Endodermal cell (in vitro differentiated cells): ENCODE measurements around the gene MAPK8IP2. TPM values are rescaled to one million over a fixed set of nuclear protein-coding genes. Genes with fewer than 3 reads are reported as not detected.

Source experiments
- DNase-seq: peaks from one replicate; pipeline ENCODE4 v3.0.0-alpha.2; 2017
- H3K27ac ChIP-seq: 2 replicates; pipeline ENCODE4 v1.5.1; 2013; ENCODE audit warnings: mild to moderate bottlenecking, low read depth, low read length, moderate library complexity
- H3K27me3 ChIP-seq: 2 replicates; pipeline ENCODE4 v1.6.1; 2013; ENCODE audit warnings: mild to moderate bottlenecking, low read length, moderate library complexity; ENCODE audit not compliant: insufficient read depth, control insufficient read depth, poor library complexity, severe bottlenecking
- H3K36me3 ChIP-seq: 2 replicates; pipeline ENCODE4 v1.7.0; 2013; ENCODE audit warnings: mild to moderate bottlenecking, low read length, moderate library complexity; ENCODE audit not compliant: control insufficient read depth, insufficient read depth
- H3K4me1 ChIP-seq: one replicate; pipeline ENCODE4 v1.7.0; 2013; ENCODE audit warnings: low read length; ENCODE audit not compliant: control insufficient read depth, insufficient read depth
- H3K4me3 ChIP-seq: 2 replicates; pipeline ENCODE4 v1.5.1; 2013; ENCODE audit warnings: mild to moderate bottlenecking, low read length, moderate library complexity
- H3K9ac ChIP-seq: 2 replicates; pipeline ENCODE4 v1.6.1; 2013; ENCODE audit warnings: mild to moderate bottlenecking, low read length, moderate library complexity; ENCODE audit not compliant: poor library complexity, severe bottlenecking; ENCODE audit errors: extremely low read depth
- H3K9me3 ChIP-seq: 2 replicates; pipeline ENCODE4 v1.6.1; 2013; ENCODE audit warnings: mild to moderate bottlenecking, low read length, moderate library complexity; ENCODE audit not compliant: control insufficient read depth
- H3K27ac Mint-ChIP-seq: 2 replicates; pipeline ENCODE4 v1.8.0; 2020; ENCODE audit warnings: mixed read lengths
- H3K27me3 Mint-ChIP-seq: 2 replicates; pipeline ENCODE4 v1.8.0; 2021; ENCODE audit warnings: mild to moderate bottlenecking, mixed read lengths; ENCODE audit not compliant: insufficient read depth
- H3K36me3 Mint-ChIP-seq: 2 replicates; pipeline ENCODE4 v1.8.0; 2020; ENCODE audit warnings: low read depth, mixed read lengths
- H3K4me1 Mint-ChIP-seq: 2 replicates; pipeline ENCODE4 v1.8.0; 2020; ENCODE audit warnings: mixed read lengths
- H3K4me3 Mint-ChIP-seq: 2 replicates; pipeline ENCODE4 v1.8.0; 2020; ENCODE audit warnings: mild to moderate bottlenecking, moderate library complexity, mixed read lengths
- H3K9me3 Mint-ChIP-seq: 2 replicates; pipeline ENCODE4 v1.8.0; 2020; ENCODE audit warnings: mild to moderate bottlenecking, mixed read lengths
- CTCF ChIP-seq: fragments of 200-600 bp; sonication (generic); conservative IDR thresholded peaks from 2 replicates; pipeline ENCODE4 v1.5.0; 2021; ENCODE audit warnings: antibody characterized with exemption, mild to moderate bottlenecking
- WGBS, 2 experiments: methylation state at CpG; one replicate each; pipeline versions ENCODE4 v1.1.5 to v1.1.7; 2013; ENCODE audit warnings: missing lambda C conversion rate in 2 of 2, mixed read lengths in 1 of 2; ENCODE audit not compliant: insufficient coverage in 1 of 2, insufficient read length in 1 of 2; 5-methylcytosine and 5-hydroxymethylcytosine counted together
- total RNA-seq, 2 donors: library from RNA; stranded (reverse); fragmentation: NEBNext Ultra II Directional in 1 of 2; extraction: Animal tissue kit (Norgen Biotek cat#: 25700) in 1 of 2; gene quantifications; 2 replicates in 1 of 2; 3 replicates in 1 of 2; pipeline ENCODE4 v1.2.1, GENCODE V29; 2021

Gene MAPK8IP2
- total RNA-seq, 2 donors from 2014 or later = 1.2 to 1.4 TPM

GRCh38 chr22:50602338-50602700 is 1.7 kb downstream of the MAPK8IP2 start:
- H3K9me3 Mint-ChIP-seq = no peaks in the 10 kb centered on the region
- no peak for DNase-seq
- H3K4me3 Mint-ChIP-seq = peak overlapping the region; percentile 46
- Histone ChIP-seq H3K9ac (no peak overlapping the region), H3K27ac (no peak overlapping the region), H3K27me3 (peaks cover 91% of the 10 kb centered on the region), H3K36me3 (no peaks in the 10 kb centered on the region), H3K4me1 (no peaks in the 10 kb centered on the region), H3K4me3 (no peak overlapping the region), H3K9me3 (no peaks in the 10 kb centered on the region)
- no peak overlapping the region for H3K27ac Mint-ChIP-seq
- 45 to 46% methylated on average over 2 of the region's 2 CpGs for WGBS, 2 experiments
- H3K4me1 Mint-ChIP-seq = no peaks in the 10 kb centered on the region
- no peak for TF ChIP-seq CTCF
- H3K27me3 Mint-ChIP-seq = peaks cover 89% of the 10 kb centered on the region
- H3K36me3 Mint-ChIP-seq = no peaks in the 10 kb centered on the region

- Histone ChIP-seq H3K9ac (no peak overlapping the region), H3K4me3 (no peak overlapping the region), H3K36me3 (no peaks in the 10 kb centered on the region), H3K4me1 (no peaks in the 10 kb centered on the region), H3K27ac (no peak overlapping the region), H3K9me3 (no peaks in the 10 kb centered on the region), H3K27me3 (peaks cover 86% of the 10 kb centered on the region)
- Mint-ChIP-seq H3K36me3 (no peaks in the 10 kb centered on the region), H3K27me3 (peaks cover 85% of the 10 kb centered on the region), H3K4me1 (no peaks in the 10 kb centered on the region), H3K9me3 (no peaks in the 10 kb centered on the region), H3K4me3 (no peak overlapping the region), H3K27ac (no peak overlapping the region)
- DNase-seq = peak; percentile 51
- 27 to 44% methylated on average over 46 to 70 of the region's 70 CpGs for WGBS, 2 experiments
- TF ChIP-seq CTCF = no peak
Measured at GRCh38 chr22:50603511-50604255, 3.1 kb downstream of the MAPK8IP2 start.

- Histone ChIP-seq H3K4me1 (no peaks in the 10 kb centered on the region), H3K9me3 (no peaks in the 10 kb centered on the region), H3K36me3 (no peaks in the 10 kb centered on the region), H3K27ac (no peak overlapping the region), H3K9ac (no peak overlapping the region), H3K27me3 (peaks cover 78% of the 10 kb centered on the region), H3K4me3 (no peak overlapping the region)
- H3K27ac Mint-ChIP-seq = no peak overlapping the region
- no peak for TF ChIP-seq CTCF
- no peaks in the 10 kb centered on the region for H3K4me1 Mint-ChIP-seq
- no peak overlapping the region for H3K4me3 Mint-ChIP-seq
- WGBS, 2 experiments = 87 to 90% methylated on average over 64 to 103 of the region's 103 CpGs
- H3K27me3 Mint-ChIP-seq = peaks cover 85% of the 10 kb centered on the region
- H3K9me3 Mint-ChIP-seq = no peaks in the 10 kb centered on the region
- H3K36me3 Mint-ChIP-seq = no peaks in the 10 kb centered on the region
- DNase-seq = peak; percentile 38
Measured at GRCh38 chr22:50604256-50605001, 3.8 kb downstream of the MAPK8IP2 start.
